Activated CD8-positive, alpha-beta T cell treated with anti-CD3 and anti-CD28 coated beads for 36 hours (primary cell): ENCODE results near the gene ST6GALNAC1. TPM values are rescaled to one million over a fixed set of nuclear protein-coding genes. Genes with fewer than 3 reads are reported as not detected.
A peak's percentile ranks its signal among the peaks of the same experiment; 100 is the strongest.

Experiments used
- ATAC-seq: fragments of 200-7000 bp; cut with Tn5 transposase; one replicate; pipeline ENCODE4 v1.10.0; 2021; ENCODE audit warnings: mild to moderate bottlenecking, moderate library complexity
- CTCF ChIA-PET: fragments of 350-600 bp; sonication (Branson Sonifier 250); formaldehyde crosslinking; loops from one replicate; lab custom pipeline; 2021; ENCODE audit warnings: antibody characterized with exemption; lab: Charles Lee
- POLR2A ChIA-PET: fragments of 350-600 bp; sonication (Branson Sonifier 250); formaldehyde crosslinking; loops from one replicate; lab custom pipeline; 2021; ENCODE audit warnings: antibody characterized with exemption; lab: Charles Lee
- DNase-seq: peaks from one replicate; pipeline ENCODE4 v3.0.0-alpha.2; 2020
- H3K27ac Mint-ChIP-seq: one replicate; pipeline ENCODE4 v1.8.0; 2021; ENCODE audit warnings: mild to moderate bottlenecking, mixed read lengths
- H3K27me3 Mint-ChIP-seq: one replicate; pipeline ENCODE4 v1.8.0; 2021; ENCODE audit warnings: mixed read lengths
- H3K36me3 Mint-ChIP-seq: one replicate; pipeline ENCODE4 v1.8.0; 2021; ENCODE audit warnings: low read depth, mixed read lengths
- H3K4me1 Mint-ChIP-seq: one replicate; pipeline ENCODE4 v1.8.0; 2021; ENCODE audit warnings: low read depth, mixed read lengths
- H3K4me3 Mint-ChIP-seq: one replicate; pipeline ENCODE4 v1.8.0; 2021; ENCODE audit warnings: mild to moderate bottlenecking, moderate library complexity, mixed read lengths
- H3K9me3 Mint-ChIP-seq: one replicate; pipeline ENCODE4 v1.8.0; 2021; ENCODE audit warnings: mixed read lengths
- intact Hi-C: fragments of 100-400 bp; cut with micrococcal nuclease; formaldehyde crosslinking; loops from one replicate; pipeline ENCODE4 v1.10.0; 2022
- total RNA-seq, 2 experiments: library from RNA; stranded (reverse); gene quantifications; one replicate each; pipeline ENCODE4 v1.2.3, GENCODE V29; 2021
- TF ChIP-seq, protein P1 (sequence below): fragments of 200-600 bp; IDR thresholded peaks from one replicate; pipeline ENCODE4 v1.8.0; 2022; ENCODE audit warnings: antibody characterized with exemption, mild to moderate bottlenecking

Gene ST6GALNAC1
- total RNA-seq, 2 experiments from 2014 or later = not detected

DNA sequence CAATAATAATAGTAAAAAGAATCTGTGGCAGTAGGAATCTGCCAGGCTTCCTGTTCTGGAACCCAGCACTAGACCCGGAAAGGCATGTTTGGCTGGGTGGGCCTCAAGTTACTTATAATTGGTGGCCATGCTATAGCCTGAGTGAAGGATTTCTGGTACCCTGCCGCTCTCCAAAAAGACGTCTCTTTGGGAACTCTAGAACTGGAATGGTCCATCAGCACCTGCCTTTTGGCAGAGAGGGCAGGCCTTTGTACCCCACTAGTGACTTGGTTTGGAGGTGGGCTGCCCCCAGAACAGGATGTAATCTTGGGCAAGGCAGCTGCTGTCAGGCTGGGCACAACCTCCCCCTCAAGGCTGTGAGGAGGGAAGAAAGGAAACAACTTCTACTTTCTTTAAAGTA is 29.3 kb upstream of the ST6GALNAC1 start:
- intact Hi-C loops = no loop called here

DNA sequence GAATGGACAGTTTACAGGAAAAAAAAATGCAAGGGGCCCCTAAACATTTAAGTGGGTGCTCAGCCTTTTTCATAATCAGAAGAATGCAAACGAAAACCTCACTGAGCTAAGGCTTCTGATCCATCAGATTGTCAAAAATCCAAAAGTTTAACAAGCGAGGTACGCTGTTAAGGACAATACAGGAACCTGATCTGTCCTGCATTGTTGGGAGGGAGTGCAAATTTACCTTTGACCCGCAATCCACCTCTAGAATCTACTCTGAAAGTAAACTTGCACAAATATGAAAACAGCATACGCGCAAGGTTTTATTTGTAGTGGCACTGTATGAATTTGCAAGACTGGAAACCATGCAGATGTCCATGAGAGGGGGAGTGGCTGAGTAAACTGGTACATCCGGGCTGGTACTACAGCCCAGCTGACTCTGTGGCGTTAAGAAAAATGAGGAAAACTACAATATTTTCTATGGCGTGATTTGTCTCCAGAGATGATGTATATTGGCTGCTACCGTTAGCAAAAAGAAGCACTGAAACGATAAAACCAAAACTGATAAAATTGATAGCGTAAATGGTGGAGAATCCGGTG is 28.8 kb upstream of the ST6GALNAC1 start:
- peak overlapping the region; percentile 95 for H3K27ac Mint-ChIP-seq
- no peaks in the 10 kb centered on the region for H3K27me3 Mint-ChIP-seq
- CTCF ChIA-PET = interaction anchor here (1.1 to 2.6 kb wide), 6 partner anchors 8 to 150 kb away, joined by 3 to 23 read pairs (median 6); no protein-coding TSS in a partner anchor
- peak overlapping the region; percentile 89 for H3K4me3 Mint-ChIP-seq
- TF ChIP-seq, protein P1, sequence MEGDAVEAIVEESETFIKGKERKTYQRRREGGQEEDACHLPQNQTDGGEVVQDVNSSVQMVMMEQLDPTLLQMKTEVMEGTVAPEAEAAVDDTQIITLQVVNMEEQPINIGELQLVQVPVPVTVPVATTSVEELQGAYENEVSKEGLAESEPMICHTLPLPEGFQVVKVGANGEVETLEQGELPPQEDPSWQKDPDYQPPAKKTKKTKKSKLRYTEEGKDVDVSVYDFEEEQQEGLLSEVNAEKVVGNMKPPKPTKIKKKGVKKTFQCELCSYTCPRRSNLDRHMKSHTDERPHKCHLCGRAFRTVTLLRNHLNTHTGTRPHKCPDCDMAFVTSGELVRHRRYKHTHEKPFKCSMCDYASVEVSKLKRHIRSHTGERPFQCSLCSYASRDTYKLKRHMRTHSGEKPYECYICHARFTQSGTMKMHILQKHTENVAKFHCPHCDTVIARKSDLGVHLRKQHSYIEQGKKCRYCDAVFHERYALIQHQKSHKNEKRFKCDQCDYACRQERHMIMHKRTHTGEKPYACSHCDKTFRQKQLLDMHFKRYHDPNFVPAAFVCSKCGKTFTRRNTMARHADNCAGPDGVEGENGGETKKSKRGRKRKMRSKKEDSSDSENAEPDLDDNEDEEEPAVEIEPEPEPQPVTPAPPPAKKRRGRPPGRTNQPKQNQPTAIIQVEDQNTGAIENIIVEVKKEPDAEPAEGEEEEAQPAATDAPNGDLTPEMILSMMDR = no peak
- ATAC-seq (no peak), DNase-seq (peak; percentile 11)
- POLR2A ChIA-PET = interaction anchor here (0.6 to 1.8 kb wide), 9 partner anchors 9 to 227 kb away, joined by 3 to 8 read pairs (median 4); no protein-coding TSS in a partner anchor
- H3K4me1 Mint-ChIP-seq = peaks cover 32% of the 10 kb centered on the region
- intact Hi-C loops = no loop called here
- no peaks in the 10 kb centered on the region for H3K36me3 Mint-ChIP-seq
- H3K9me3 Mint-ChIP-seq = peaks cover 2% of the 10 kb centered on the region

More for the DNA sequence above, 29.3 kb upstream of the ST6GALNAC1 start:
- Mint-ChIP-seq H3K4me3 (peak overlapping the region; percentile 89), H3K27ac (peak overlapping the region; percentile 95), H3K36me3 (no peaks in the 10 kb centered on the region), H3K27me3 (no peaks in the 10 kb centered on the region), H3K9me3 (peaks cover 2% of the 10 kb centered on the region), H3K4me1 (peaks cover 32% of the 10 kb centered on the region)
- no peak for ATAC-seq
- ChIA-PET POLR2A (no interaction called here), CTCF (interaction anchor here (1.2 kb wide), 2 partner anchors 9 to 150 kb away, joined by 3 to 4 read pairs; no protein-coding TSS in a partner anchor)
- DNase-seq = no peak
- TF ChIP-seq, protein P1 = no peak

DNA sequence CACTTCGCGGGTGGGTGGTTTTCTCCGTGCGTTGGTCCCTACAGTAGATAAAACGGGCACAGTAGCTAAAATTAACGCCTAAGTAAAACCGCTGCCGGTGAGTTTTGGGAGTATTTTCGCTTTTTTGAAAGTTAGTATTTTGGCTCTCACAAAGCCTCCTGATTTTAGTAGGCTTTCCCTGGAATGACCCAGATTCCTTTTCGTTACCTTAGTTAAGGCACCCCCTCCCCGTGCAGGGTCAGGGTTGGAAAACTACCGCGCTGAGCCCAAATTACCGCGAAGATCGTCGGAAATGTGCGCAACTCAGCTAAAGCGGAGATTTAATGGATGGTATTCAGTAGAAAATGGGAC is 28.3 kb upstream of the ST6GALNAC1 start:
- Mint-ChIP-seq H3K27ac (peak overlapping the region; percentile 95), H3K9me3 (peaks cover 2% of the 10 kb centered on the region), H3K27me3 (no peaks in the 10 kb centered on the region), H3K4me3 (peak overlapping the region; percentile 89), H3K36me3 (no peaks in the 10 kb centered on the region), H3K4me1 (peaks cover 32% of the 10 kb centered on the region)
- ChIA-PET POLR2A (interaction anchor here (0.6 to 1.8 kb wide), 12 partner anchors 9 to 227 kb away, joined by 3 to 9 read pairs (median 4); no protein-coding TSS in a partner anchor), CTCF (interaction anchor here (1.1 to 2.6 kb wide), 6 partner anchors 8 to 149 kb away, joined by 3 to 23 read pairs (median 6); no protein-coding TSS in a partner anchor)
- intact Hi-C loops = no loop called here
- DNase-seq = no peak
- TF ChIP-seq, protein P1 = no peak
- ATAC-seq = no peak

DNA sequence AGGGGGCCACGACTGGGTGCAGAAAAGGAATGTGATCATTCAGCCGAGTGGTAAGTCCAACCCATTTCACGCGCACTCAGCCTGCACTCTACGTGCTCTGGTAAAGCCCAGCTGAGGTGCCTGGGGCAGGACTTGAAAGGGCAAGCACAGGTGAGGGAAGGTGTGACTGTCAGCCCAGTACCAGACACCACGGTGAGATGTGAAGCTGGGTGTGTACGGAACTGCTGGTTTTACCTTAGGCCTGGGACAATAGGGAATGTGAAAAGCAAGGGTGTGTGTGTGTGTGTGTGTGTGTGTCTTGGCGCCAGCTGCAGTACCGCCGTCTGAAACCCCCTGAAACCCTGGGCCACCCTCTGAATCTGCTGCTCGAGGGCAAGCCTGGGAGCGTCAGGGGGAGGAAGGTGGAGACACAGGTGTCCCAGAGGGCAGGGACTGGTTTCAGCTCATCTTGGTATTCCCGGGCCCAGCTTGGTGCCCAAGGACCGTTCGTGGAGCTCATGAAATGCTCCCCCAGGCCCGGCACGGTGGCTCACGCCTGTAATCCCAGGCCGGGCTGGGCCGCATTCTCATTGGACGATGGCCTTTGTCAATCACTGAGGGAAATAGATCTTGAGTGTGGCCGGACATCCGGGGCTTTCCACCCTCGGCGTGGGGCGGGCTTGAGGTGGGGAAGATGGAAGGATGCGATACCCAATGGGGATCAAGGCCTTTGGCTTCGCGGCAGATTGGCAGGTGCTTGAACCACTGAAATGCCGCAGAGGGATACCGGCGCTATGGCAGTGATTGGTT is 27.8 kb upstream of the ST6GALNAC1 start:
- peak; percentile 100 for DNase-seq
- H3K36me3 Mint-ChIP-seq = no peaks in the 10 kb centered on the region
- peak; percentile 99 for ATAC-seq
- H3K4me3 Mint-ChIP-seq = peak overlapping the region; percentile 89
- peaks cover 2% of the 10 kb centered on the region for H3K9me3 Mint-ChIP-seq
- ChIA-PET POLR2A (interaction anchor here (0.6 to 1.8 kb wide), 11 partner anchors 10 to 124 kb away, joined by 3 to 9 read pairs (median 4); partner anchors contain the start of gene MFSD11), CTCF (interaction anchor here (1.0 to 2.6 kb wide), 8 partner anchors 7 to 149 kb away, joined by 3 to 23 read pairs (median 4); no protein-coding TSS in a partner anchor)
- intact Hi-C loops = no loop called here
- no peaks in the 10 kb centered on the region for H3K27me3 Mint-ChIP-seq
- peak overlapping the region; percentile 95 for H3K27ac Mint-ChIP-seq
- TF ChIP-seq, protein P1 = no peak
- H3K4me1 Mint-ChIP-seq = peaks cover 32% of the 10 kb centered on the region
